Right lobe of liver (tissue), 4 donors: Measurements from ENCODE around the gene YPEL3.

Experiments
- CTCF ChIP-seq, 4 donors: fragments of 200-600 bp in 3 of 4; fragments of 450-650 bp in 1 of 4; IDR thresholded peaks; one replicate each; pipeline versions ENCODE4 v1.5.1 to v1.8.0; 2016 to 2022; ENCODE audit warnings: antibody characterized with exemption in 4 of 4, mild to moderate bottlenecking in 2 of 4
- POLR2A ChIP-seq: fragments of 450-650 bp; IDR thresholded peaks from one replicate; pipeline ENCODE4 v1.6.1; 2017; ENCODE audit warnings: antibody characterized with exemption, mild to moderate bottlenecking
- donor health status: DM: no; HTN: no; CAD: no.
- donor health status: DM: no; HTN: no; CAD: no.
- donor health status: DM: no; HTN: yes; CAD: no.

GRCh38 chr16:30095166-30096078 lies 591 bp downstream of the YPEL3 start:
- no peak for TF ChIP-seq CTCF (IDR thresholded peaks at IDR 0.05)
- no peak for TF ChIP-seq POLR2A
